SU-DHL-6 (cell line): Measurements from ENCODE around the gene EFEMP1.

ENCODE experiments used
- H2AFZ ChIP-seq: fragments of 200-600 bp; sonication (generic); 2 replicates; pipeline ENCODE4 v1.6.1; 2014; ENCODE audit warnings: low read depth, mild to moderate bottlenecking, moderate library complexity, mixed read lengths, antibody characterized with exemption, low read length; ENCODE audit not compliant: severe bottlenecking
- H3F3A ChIP-seq: fragments of 200-600 bp; shearing (Covaris generic); 2 replicates; pipeline ENCODE4 v1.6.0; 2016; ENCODE audit warnings: antibody characterized with exemption, mild to moderate bottlenecking; ENCODE audit not compliant: insufficient read depth
- H3K27ac ChIP-seq: fragments of 200-600 bp; sonication (generic); 2 replicates; pipeline ENCODE4 v1.5.1; 2016; ENCODE audit warnings: low read depth, mild to moderate bottlenecking, low read length, moderate library complexity, mixed read lengths
- H3K27me3 ChIP-seq: fragments of 200-600 bp; sonication (generic), shearing (Covaris generic); 2 replicates; pipeline ENCODE4 v1.6.0; 2014; ENCODE audit warnings: mild to moderate bottlenecking, low read length
- H3K36me3 ChIP-seq: fragments of 200-600 bp; sonication (generic); 2 replicates; pipeline ENCODE4 v1.6.1; 2014; ENCODE audit warnings: mild to moderate bottlenecking, low read length, mixed read lengths
- H3K4me2 ChIP-seq: fragments of 300-600, 200-600 bp; shearing (Covaris generic), sonication (generic); 2 replicates; pipeline ENCODE4 v1.6.0; 2014; ENCODE audit warnings: low read length, low read depth, mild to moderate bottlenecking; ENCODE audit not compliant: poor library complexity, severe bottlenecking
- H3K4me3 ChIP-seq: fragments of 200-600 bp; sonication (generic); 2 replicates; pipeline ENCODE4 v1.5.1; 2014; ENCODE audit warnings: antibody characterized with exemption, low read length, mild to moderate bottlenecking, mixed read lengths; ENCODE audit not compliant: insufficient read depth, poor library complexity, severe bottlenecking
- H3K79me2 ChIP-seq: fragments of 200-600 bp; sonication (generic); 2 replicates; pipeline ENCODE4 v1.6.1; 2014; ENCODE audit warnings: mild to moderate bottlenecking, low read length, moderate library complexity; ENCODE audit not compliant: insufficient read depth
- H3K9ac ChIP-seq: fragments of 200-600 bp; sonication (generic); 2 replicates; pipeline ENCODE4 v1.7.0; 2014; ENCODE audit warnings: mild to moderate bottlenecking, low read length
- H3K9me2 ChIP-seq: fragments of 200-600 bp; sonication (generic); replicated peaks from 2 replicates; pipeline ENCODE4 v1.6.1; 2014; ENCODE audit warnings: low read length; ENCODE audit not compliant: insufficient read depth
- H3K9me3 ChIP-seq: fragments of 200-600 bp; sonication (generic); 2 replicates; pipeline ENCODE4 v1.6.1; 2014; ENCODE audit warnings: low read length, mixed read lengths; ENCODE audit not compliant: insufficient read depth
- H4K20me1 ChIP-seq: fragments of 200-600 bp; sonication (generic); 2 replicates; pipeline ENCODE4 v1.6.1; 2014; ENCODE audit warnings: low read depth, mild to moderate bottlenecking, antibody characterized with exemption, low read length, moderate library complexity, mixed read lengths
- CTCF ChIP-seq: fragments of 200-600 bp; sonication (generic); IDR thresholded peaks from one replicate; pipeline ENCODE4 v1.5.1; 2017; ENCODE audit warnings: antibody characterized with exemption, mild to moderate bottlenecking, low read length, moderate library complexity; ENCODE audit not compliant: insufficient read depth, poor library complexity, severe bottlenecking
- EZH2phosphoT487 ChIP-seq: fragments of 200-600 bp; sonication (generic), shearing (Covaris generic); conservative IDR thresholded peaks from 2 replicates; pipeline ENCODE4 v1.6.1; 2018; ENCODE audit warnings: mild to moderate bottlenecking, antibody characterized with exemption, low read length, moderate library complexity, mixed read lengths

The EFEMP1 gene

GRCh38 chr2:55919574-55919973 is 4.0 kb downstream of the EFEMP1 start:
- no peak overlapping the region for H2AFZ ChIP-seq
- no peak overlapping the region for H3K4me3 ChIP-seq
- H3K27me3 ChIP-seq, result no peaks in the 10 kb centered on the region
- no peak for TF ChIP-seq EZH2phosphoT487
- no peak for TF ChIP-seq CTCF
- no peak overlapping the region for H3K4me2 ChIP-seq
- H3K9me3 ChIP-seq, result no peaks in the 10 kb centered on the region
- no peak overlapping the region for H3K27ac ChIP-seq
- no peaks in the 10 kb centered on the region for H3F3A ChIP-seq
- no peaks in the 10 kb centered on the region for H4K20me1 ChIP-seq
- H3K79me2 ChIP-seq, result no peaks in the 10 kb centered on the region
- H3K9me2 ChIP-seq, result no peaks in the 10 kb centered on the region
- H3K9ac ChIP-seq, result no peak overlapping the region
- no peaks in the 10 kb centered on the region for H3K36me3 ChIP-seq

- Histone ChIP-seq H4K20me1 (no peaks in the 10 kb centered on the region), H3K36me3 (no peaks in the 10 kb centered on the region), H3F3A (no peaks in the 10 kb centered on the region), H3K79me2 (no peaks in the 10 kb centered on the region), H3K4me3 (no peak overlapping the region), H3K9me2 (no peaks in the 10 kb centered on the region), H2AFZ (no peak overlapping the region), H3K4me2 (no peak overlapping the region), H3K27ac (no peak overlapping the region), H3K9me3 (no peaks in the 10 kb centered on the region), H3K9ac (no peak overlapping the region), H3K27me3 (no peaks in the 10 kb centered on the region)
- TF ChIP-seq CTCF (no peak), EZH2phosphoT487 (no peak)
These were observed 4.7 kb downstream of the EFEMP1 start for GRCh38 chr2:55918856-55919255.

GRCh38 chr2:55917713-55918390 is 5.7 kb downstream of the EFEMP1 start:
- no peaks in the 10 kb centered on the region for H3K79me2 ChIP-seq
- H4K20me1 ChIP-seq, result no peaks in the 10 kb centered on the region
- H2AFZ ChIP-seq, result no peak overlapping the region
- no peaks in the 10 kb centered on the region for H3K9me2 ChIP-seq
- H3K4me3 ChIP-seq, result no peak overlapping the region
- H3K4me2 ChIP-seq, result no peak overlapping the region
- H3K9me3 ChIP-seq, result no peaks in the 10 kb centered on the region
- H3F3A ChIP-seq, result no peaks in the 10 kb centered on the region
- H3K27me3 ChIP-seq, result no peaks in the 10 kb centered on the region
- no peak overlapping the region for H3K27ac ChIP-seq
- no peak overlapping the region for H3K9ac ChIP-seq
- TF ChIP-seq EZH2phosphoT487 (no peak), CTCF (no peak)
- H3K36me3 ChIP-seq, result no peaks in the 10 kb centered on the region
